Heart left ventricle (tissue), 13 donors: ENCODE measurements around the gene YARS1.

Source experiments
- POLR2A ChIP-seq, 2 donors: fragments of 450-650 bp; IDR thresholded peaks; one replicate each; pipeline ENCODE4 v1.6.1; 2017; ENCODE audit warnings: antibody characterized with exemption in 2 of 2, mild to moderate bottlenecking in 2 of 2, moderate library complexity in 2 of 2
- TF ChIP-seq, protein P1 (sequence below), 12 donors: fragments of 200-600 bp; sonication (generic) in 4 of 12; IDR thresholded peaks; one replicate each; pipeline versions ENCODE4 v1.5.0 to v1.8.0; 2018 to 2022; ENCODE audit warnings: antibody characterized with exemption in 12 of 12, mild to moderate bottlenecking in 5 of 12
- donor health status: ischemic (EF 13 %, LVEDD 7.1; RV severe dilation, severe dysfunction).
- donor health status: DM: no; HTN: yes; CAD: no.
- donor health status: DM: no; HTN: no; CAD: no.
- donor health status: ischemic (EF 25% LVEDD 6.9; RV normal size, moderate dysfunction).
- donor health status: ischemic (EF 25% LVEDD 5.7; RV mildly dilated, moderate dysfunction).
- donor health status: ischemic (EF 35%, LVEDD 5.7; RV mildly dilated, moderate dysfunction).
- donor health status: nonischemic (EF 11% LVEDD 7.7; RV severe dilation, severe dysfunction).
- donor health status: DM: yes; HTN: yes; CAD: no.
- donor health status: PGD.
- donor health status: ischemic (EF 29% LVEDD 5.4; RV normal size, mild dysfunction).
- donor health status: nonischemic (EF 23%, LVEDD 6.1; RV moderate dilation, normal function).

DNA sequence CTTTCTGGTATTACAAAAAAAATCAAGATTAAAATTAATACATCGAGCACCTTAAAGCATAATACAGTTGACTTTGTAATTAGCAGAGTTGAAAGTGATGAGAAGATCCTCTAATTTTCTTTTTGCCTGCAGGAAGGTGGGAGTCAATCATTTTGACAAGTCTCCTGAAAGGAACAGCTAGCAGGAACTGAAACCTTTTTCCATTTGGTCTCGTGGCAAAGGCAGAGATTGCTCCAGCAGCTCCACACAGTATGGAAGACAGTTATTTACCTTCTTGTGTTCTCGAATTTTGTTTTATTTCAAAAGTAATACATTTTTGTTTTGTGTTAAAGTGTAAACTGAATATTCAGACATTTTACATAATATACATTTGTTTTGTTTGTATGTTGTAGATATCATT, 8.0 kb upstream of the YARS1 start:
- TF ChIP-seq, protein P1, sequence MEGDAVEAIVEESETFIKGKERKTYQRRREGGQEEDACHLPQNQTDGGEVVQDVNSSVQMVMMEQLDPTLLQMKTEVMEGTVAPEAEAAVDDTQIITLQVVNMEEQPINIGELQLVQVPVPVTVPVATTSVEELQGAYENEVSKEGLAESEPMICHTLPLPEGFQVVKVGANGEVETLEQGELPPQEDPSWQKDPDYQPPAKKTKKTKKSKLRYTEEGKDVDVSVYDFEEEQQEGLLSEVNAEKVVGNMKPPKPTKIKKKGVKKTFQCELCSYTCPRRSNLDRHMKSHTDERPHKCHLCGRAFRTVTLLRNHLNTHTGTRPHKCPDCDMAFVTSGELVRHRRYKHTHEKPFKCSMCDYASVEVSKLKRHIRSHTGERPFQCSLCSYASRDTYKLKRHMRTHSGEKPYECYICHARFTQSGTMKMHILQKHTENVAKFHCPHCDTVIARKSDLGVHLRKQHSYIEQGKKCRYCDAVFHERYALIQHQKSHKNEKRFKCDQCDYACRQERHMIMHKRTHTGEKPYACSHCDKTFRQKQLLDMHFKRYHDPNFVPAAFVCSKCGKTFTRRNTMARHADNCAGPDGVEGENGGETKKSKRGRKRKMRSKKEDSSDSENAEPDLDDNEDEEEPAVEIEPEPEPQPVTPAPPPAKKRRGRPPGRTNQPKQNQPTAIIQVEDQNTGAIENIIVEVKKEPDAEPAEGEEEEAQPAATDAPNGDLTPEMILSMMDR (IDR thresholded peaks at IDR 0.05): no peak
- no peak for TF ChIP-seq POLR2A (IDR thresholded peaks at IDR 0.05)
